ENCODE measurements around the gene ABLIM2.

Gene ABLIM2

GRCh38 chr4:8158710-8159536, at the start of gene ABLIM2:
Gene ABLIM2, minus strand, starts transcription at chr4:8158813. Its CDS starts 124 bp downstream, at chr4:8158689.
- DNase-seq, result peak; percentile 80 to 95

- DNase-seq, result no peak
Measured at GRCh38 chr4:8207314-8207713, 48.7 kb upstream of the ABLIM2 start.

- no peak for DNase-seq
Measured at GRCh38 chr4:8205749-8206611, 47.4 kb upstream of the ABLIM2 start.

GRCh38 chr4:8205241-8205707, 46.7 kb upstream of the ABLIM2 start:
- no peak for DNase-seq

- DNase-seq, result no peak
Measured at GRCh38 chr4:8204576-8205227, 46.1 kb upstream of the ABLIM2 start.

- DNase-seq, result no peak
Measured at GRCh38 chr4:8203817-8204216, 45.2 kb upstream of the ABLIM2 start.

- DNase-seq, result no peak
Measured at GRCh38 chr4:8203052-8203401, 44.4 kb upstream of the ABLIM2 start.

GRCh38 chr4:8202108-8203051, 43.8 kb upstream of the ABLIM2 start:
- no peak for DNase-seq

GRCh38 chr4:8201321-8201781, 42.7 kb upstream of the ABLIM2 start:
- DNase-seq, result no peak

GRCh38 chr4:8200302-8200975, 41.8 kb upstream of the ABLIM2 start:
- no peak for DNase-seq

- DNase-seq, result no peak
Measured at GRCh38 chr4:8199594-8200301, 41.1 kb upstream of the ABLIM2 start.

- no peak for DNase-seq
Measured at GRCh38 chr4:8198906-8199593, 40.4 kb upstream of the ABLIM2 start, which contains the start of gene SH3TC1. Gene SH3TC1, plus strand, starts transcription at chr4:8199290. Its CDS starts 5,905 bp downstream, at chr4:8205195.

GRCh38 chr4:8198206-8198905, 39.7 kb upstream of the ABLIM2 start:
- no peak for DNase-seq

- DNase-seq, result no peak
Measured at GRCh38 chr4:8197521-8197920, 38.9 kb upstream of the ABLIM2 start.

GRCh38 chr4:8195841-8196458, 37.3 kb upstream of the ABLIM2 start:
- no peak for DNase-seq

- no peak for DNase-seq
Measured at GRCh38 chr4:8195431-8195830, 36.8 kb upstream of the ABLIM2 start.

- DNase-seq, result no peak
Measured at GRCh38 chr4:8194306-8195242, 36.0 kb upstream of the ABLIM2 start.
